HepG2 (cell line): Measurements from ENCODE around the gene PODN. TPM values are rescaled to one million over a fixed set of nuclear protein-coding genes. Genes with fewer than 3 reads are reported as not detected.

Experiments used
- ATAC-seq: fragments of 200-7000 bp; cut with Tn5 transposase; 3 replicates; pipeline ENCODE4 v1.9.1; 2020; ENCODE audit warnings: mild to moderate bottlenecking, moderate library complexity
- BruUV-seq: library from RNA; stranded (reverse); fragments of 400-500 nt; replicated peaks from 2 replicates; lab custom pipeline; 2021; lab: Mats Ljungman, UMichigan
- CTCF ChIA-PET: fragments of 300-600 bp; formaldehyde crosslinking; extraction: SDS; loops from one replicate; lab custom pipeline; 2021; ENCODE audit warnings: low total read pairs, inconsistent platforms, low intra/inter-chr PET ratio; lab: Yijun Ruan, JAX
- POLR2A ChIA-PET: fragments of 350-600 bp; sonication (Branson Sonifier 250); formaldehyde crosslinking; loops from one replicate; lab custom pipeline; 2020; ENCODE audit warnings: antibody characterized with exemption, inconsistent platforms; lab: Yijun Ruan, JAX
- DNase-seq: peaks from one replicate; pipeline ENCODE4 v3.0.0-alpha.2; 2015; ENCODE audit warnings: low spot score
- FAIRE-seq: peaks from 3 replicates; lab custom pipeline; 2011; peaks lifted over from hg19 to GRCh38; lab: Jason Lieb, UNC
- H2AFZ ChIP-seq: one replicate; pipeline ENCODE4 v1.6.1; 2011; ENCODE audit warnings: low read length, inconsistent platforms
- H3K27ac ChIP-seq: fragments of 300-600 bp; 3 replicates; pipeline ENCODE4 v1.8.0; 2011; ENCODE audit warnings: mixed run types, mild to moderate bottlenecking, mixed read lengths, low read length, inconsistent platforms; ENCODE audit not compliant: insufficient read depth; ENCODE audit errors: extremely low read length
- H3K27me3 ChIP-seq, 2 experiments: fragments of 200-600 bp in 1 of 2; 2 replicates in 1 of 2; 3 replicates in 1 of 2; pipeline versions ENCODE4 v1.6.0 to v1.8.0; 2011; ENCODE audit warnings: low read length in 2 of 2, mild to moderate bottlenecking in 2 of 2, moderate library complexity in 2 of 2, inconsistent platforms in 1 of 2; ENCODE audit not compliant: insufficient read depth in 2 of 2, control insufficient read depth in 1 of 2
- H3K36me3 ChIP-seq, 2 experiments: fragments of 200-600 bp in 1 of 2; replicated peaks in 1 of 2; 2 replicates in 1 of 2; 3 replicates in 1 of 2; pipeline versions ENCODE4 v1.5.1 to v1.8.0; 2011; ENCODE audit warnings: low read length in 2 of 2, inconsistent platforms in 1 of 2; ENCODE audit not compliant: insufficient read depth in 2 of 2, control insufficient read depth in 1 of 2
- H3K4me1 ChIP-seq: 2 replicates; pipeline ENCODE4 v1.5.1; 2012; ENCODE audit warnings: low read length, inconsistent platforms; ENCODE audit not compliant: insufficient read depth
- H3K4me2 ChIP-seq: 2 replicates; pipeline ENCODE4 v1.6.0; 2011; ENCODE audit warnings: low read depth, low read length, inconsistent platforms
- H3K4me3 ChIP-seq, 3 experiments: fragments of 200-600 bp in 1 of 3; sonication (generic), shearing (Covaris generic) in 1 of 3; replicated peaks in 1 of 3; 2 replicates each; pipeline ENCODE4 v1.5.1; 2011 to 2016; ENCODE audit warnings: low read length in 3 of 3, inconsistent platforms in 2 of 3, low read depth in 2 of 3, mild to moderate bottlenecking in 2 of 3, control low read depth in 1 of 3, mixed read lengths in 1 of 3; ENCODE audit not compliant: insufficient read depth in 1 of 3
- H3K79me2 ChIP-seq: one replicate; pipeline ENCODE4 v1.6.1; 2011; ENCODE audit warnings: low read length, inconsistent platforms; ENCODE audit not compliant: insufficient read depth
- H3K9ac ChIP-seq: 2 replicates; pipeline ENCODE4 v1.6.0; 2011; ENCODE audit warnings: mild to moderate bottlenecking, low read depth, low read length, inconsistent platforms; ENCODE audit not compliant: insufficient read depth
- H3K9me3 ChIP-seq: 2 replicates; pipeline ENCODE4 v1.5.1; 2012; ENCODE audit warnings: mild to moderate bottlenecking, low read length
- H4K20me1 ChIP-seq: 2 replicates; pipeline ENCODE4 v1.6.0; 2011; ENCODE audit warnings: inconsistent platforms, mild to moderate bottlenecking, low read length, moderate library complexity; ENCODE audit not compliant: insufficient read depth
- AHR ChIP-seq: IDR thresholded peaks from 2 replicates; pipeline ENCODE4 v1.6.1; 2018; ENCODE audit warnings: missing genetic modification reagents, missing compliant biosample characterization
- FIP1L1 ChIP-seq: fragments of 200-400 bp; formaldehyde crosslinking; IDR thresholded peaks from 2 replicates; pipeline ENCODE4 v1.6.1; 2018; ENCODE audit warnings: low read depth, mild to moderate bottlenecking, low read length, moderate library complexity, borderline replicate concordance; ENCODE audit not compliant: insufficient read depth
- MTERF4 ChIP-seq: sonication (generic); formaldehyde crosslinking; IDR thresholded peaks from 2 replicates; pipeline ENCODE4 v1.8.0; 2023; ENCODE audit warnings: mild to moderate bottlenecking, missing genetic modification reagents
- NFYB ChIP-seq: sonication (generic); formaldehyde crosslinking; IDR thresholded peaks from 2 replicates; pipeline ENCODE4 v1.4.0; 2020; ENCODE audit warnings: missing genetic modification reagents
- ZBTB4 ChIP-seq: sonication (generic); formaldehyde crosslinking; IDR thresholded peaks from 2 replicates; pipeline ENCODE4 v1.4.0; 2020; ENCODE audit warnings: missing genetic modification reagents, mild to moderate bottlenecking, borderline replicate concordance
- ZBTB42 ChIP-seq: sonication (generic); formaldehyde crosslinking; IDR thresholded peaks from 2 replicates; pipeline ENCODE4 v1.5.0; 2020; ENCODE audit warnings: mild to moderate bottlenecking, missing genetic modification reagents
- ZNF318 ChIP-seq: sonication (generic); formaldehyde crosslinking; IDR thresholded peaks from 2 replicates; pipeline ENCODE4 v1.4.0; 2020; ENCODE audit warnings: mild to moderate bottlenecking, missing genetic modification reagents
- ZNF766 ChIP-seq: sonication (generic); formaldehyde crosslinking; IDR thresholded peaks from 2 replicates; pipeline ENCODE4 v1.5.0; 2020; ENCODE audit warnings: missing genetic modification reagents, borderline replicate concordance
- WGBS: methylation state at CpG from one replicate; pipeline ENCODE4 v1.1.6; 2017; ENCODE audit warnings: low lambda C conversion rate; 5-methylcytosine and 5-hydroxymethylcytosine counted together
- in situ Hi-C: cut with HindIII; loops from 2 replicates; pipeline ENCODE4 v1.10.0; 2017; ENCODE audit warnings: low pct_unique_long_range_greater_than_20kb; ENCODE audit not compliant: extremely low pct_ligation_motif_present
- intact Hi-C: fragments of 100-400 bp; cut with micrococcal nuclease; formaldehyde crosslinking; loops from one replicate; pipeline ENCODE4 v1.10.0; 2022; ENCODE audit not compliant: unreplicated experiment
- polyA plus RNA-seq, 8 experiments: library from polyadenylated mRNA; depleted of rRNA in 3 of 8; stranded (reverse) in 7 of 8; unstranded in 1 of 8; fragments of >200 nt; fragmentation: Illumina TruSeq in 4 of 8; extraction: Trizol in 4 of 8; gene quantifications; 2 replicates each; pipeline versions ENCODE4 v1.2.1 to v1.2.3, GENCODE V29; 2011 to 2016; ENCODE audit warnings: low read depth in 4 of 8, missing spikeins in 1 of 8, mixed read lengths in 1 of 8; ENCODE audit not compliant: insufficient read depth in 1 of 8
- total RNA-seq, 5 experiments: library from RNA; depleted of rRNA; stranded (reverse); fragments of >200 nt; fragmentation: Illumina TruSeq; extraction: Trizol; gene quantifications; 2 replicates each; pipeline ENCODE4 v1.2.3, GENCODE V29; 2016; ENCODE audit warnings: low read depth in 1 of 5

The PODN gene
- total and polyA plus RNA-seq, 2 of the 13 experiments (the other 11 are each of a cell fraction or from before 2014, with no cell fraction given), result 0.13 TPM; not detected in 1

- TF ChIP-seq AHR (CRISPR knock-in tag) (0 out of 2 replicates have a peak, but pooled peaks have one; percentile 26), ZBTB42 (CRISPR knock-in tag) (0 out of 2 replicates have a peak, but pooled peaks have one; percentile 17)
These were observed 60.3 kb downstream of the PODN start (continued) for GRCh38 chr1:53122201-53122885.

- Histone ChIP-seq H3K4me1 (peaks cover 80% of the 10 kb centered on the region), H3K4me3 (no peak overlapping the region; a peak in 1 of 6 replicates), H3K9ac (no peak overlapping the region; the same call in 1 of the 2 replicates), H3K9me3 (no peaks in the 10 kb centered on the region), H3K79me2 (no peaks in the 10 kb centered on the region), H3K27me3 (peaks cover 0 to 4% of the 10 kb centered on the region in 2 experiments; a peak in 4 of 5 replicates), H3K27ac (no peak overlapping the region), H3K4me2 (peak overlapping the region; percentile 62), H2AFZ (no peak overlapping the region), H3K36me3 (no peaks in the 10 kb centered on the region), H4K20me1 (no peaks in the 10 kb centered on the region)
- intact Hi-C loops (loop anchor here (5.0 kb wide), 2 partner anchors 36 to 59 kb away; no protein-coding TSS in a partner anchor), in situ Hi-C loops (no loop called here)
- FAIRE-seq, result no peak
- BruUV-seq, result no TSS peak
- peak; percentile 42 for ATAC-seq
- ChIA-PET CTCF (no interaction called here), POLR2A (interaction anchor here (1.0 to 3.2 kb wide), 8 partner anchors 7 to 72 kb away, joined by 3 to 24 read pairs (median 14); no protein-coding TSS in a partner anchor)
- no peak for DNase-seq
- 36% methylated on average over 2 of the region's 7 CpGs for WGBS
- TF ChIP-seq ZNF318 (CRISPR knock-in tag) (no peak), NFYB (CRISPR knock-in tag) (no peak), ZBTB4 (CRISPR knock-in tag) (peak; percentile 52; the same call in 1 of the 2 replicates), MTERF4 (no peak), FIP1L1 (no peak), ZNF766 (no peak)
These were observed 61.0 kb downstream of the PODN start for GRCh38 chr1:53122961-53123413.
